HT1080 (cell line): Measurements from ENCODE around the gene SEC22B. TPM values are rescaled to one million over a fixed set of nuclear protein-coding genes. Genes with fewer than 3 reads are reported as not detected.
"Not testable (repeated sequence)": the region's sequence is repeated elsewhere in the genome, so short reads cannot be mapped to it uniquely, and the experiment has no call there.

Experiments used
- DNase-seq: peaks from one replicate; pipeline ENCODE4 v3.0.0-alpha.2; 2015; ENCODE audit warnings: low read depth
- total RNA-seq: library from RNA; depleted of rRNA; stranded (reverse); fragments of >200 nt; shearing (Covaris generic); gene quantifications from 2 replicates; pipeline ENCODE4 v1.2.3, GENCODE V29; 2014

The SEC22B gene
- total RNA-seq, 1 experiment from 2014 or later: 17.7 TPM

DNA sequence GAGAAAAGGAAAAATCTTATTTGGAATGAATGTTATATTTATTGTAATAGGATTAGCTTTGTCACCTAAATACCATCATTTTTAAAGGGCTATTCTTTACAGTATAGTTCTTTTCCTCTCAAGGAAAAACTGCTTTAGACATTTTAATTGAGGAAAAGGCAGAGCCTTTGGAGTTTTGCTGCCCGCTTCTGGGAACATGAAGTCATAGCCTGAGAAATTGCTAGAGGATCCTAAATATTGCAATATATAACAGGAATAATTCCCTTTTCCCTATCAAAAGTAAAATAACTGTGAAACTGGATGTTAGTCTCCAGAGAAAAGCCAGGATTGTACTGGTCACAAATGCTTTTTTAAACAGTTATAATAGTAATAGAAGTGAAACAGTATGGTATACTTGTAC lies 30.5 kb downstream of the SEC22B start:
- DNase-seq: not testable (repeated sequence)

- DNase-seq: not testable (repeated sequence)
These were observed 31.7 kb downstream of the SEC22B start for GRCh38 chr1:120144626-120145025.

DNA sequence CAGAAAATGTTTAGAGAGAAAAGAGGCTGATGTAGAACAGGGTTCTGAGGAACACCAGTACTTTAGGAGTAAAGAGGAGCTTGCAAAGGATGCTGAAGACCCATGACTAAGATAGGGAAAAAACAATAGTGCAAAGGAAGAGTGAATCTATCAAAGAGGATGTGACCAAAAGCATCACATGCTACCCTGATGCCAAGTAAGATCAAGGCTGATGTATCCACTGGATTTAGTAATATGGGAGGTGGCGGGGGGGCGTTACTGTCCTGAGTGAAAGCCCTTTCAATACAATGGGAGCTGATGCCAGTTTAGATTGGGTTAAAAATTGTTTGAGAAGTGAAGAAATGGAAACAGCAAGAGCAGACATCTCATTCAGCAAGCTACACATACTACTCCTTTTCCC lies 32.2 kb downstream of the SEC22B start:
- DNase-seq: peak; percentile 62

DNA sequence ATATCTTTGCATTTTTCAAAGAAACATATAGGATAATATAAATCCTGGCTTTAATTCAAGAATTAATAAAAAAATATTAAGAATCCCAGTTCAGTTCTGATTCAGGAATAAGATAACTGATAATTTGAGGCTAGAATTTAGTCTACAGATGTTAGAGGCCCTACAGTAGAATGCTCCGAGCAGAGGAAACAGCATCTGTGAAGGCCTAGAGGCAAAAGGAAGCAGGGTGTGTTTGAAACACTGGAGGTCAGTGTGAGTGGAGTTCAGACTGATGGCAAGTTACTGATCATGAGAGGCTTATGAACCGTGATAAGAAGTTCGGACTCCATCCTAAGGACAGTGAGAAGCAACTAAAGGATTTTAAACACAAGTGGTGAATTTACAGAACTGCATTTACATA lies 33.0 kb downstream of the SEC22B start:
- DNase-seq: peak; percentile 28

DNA sequence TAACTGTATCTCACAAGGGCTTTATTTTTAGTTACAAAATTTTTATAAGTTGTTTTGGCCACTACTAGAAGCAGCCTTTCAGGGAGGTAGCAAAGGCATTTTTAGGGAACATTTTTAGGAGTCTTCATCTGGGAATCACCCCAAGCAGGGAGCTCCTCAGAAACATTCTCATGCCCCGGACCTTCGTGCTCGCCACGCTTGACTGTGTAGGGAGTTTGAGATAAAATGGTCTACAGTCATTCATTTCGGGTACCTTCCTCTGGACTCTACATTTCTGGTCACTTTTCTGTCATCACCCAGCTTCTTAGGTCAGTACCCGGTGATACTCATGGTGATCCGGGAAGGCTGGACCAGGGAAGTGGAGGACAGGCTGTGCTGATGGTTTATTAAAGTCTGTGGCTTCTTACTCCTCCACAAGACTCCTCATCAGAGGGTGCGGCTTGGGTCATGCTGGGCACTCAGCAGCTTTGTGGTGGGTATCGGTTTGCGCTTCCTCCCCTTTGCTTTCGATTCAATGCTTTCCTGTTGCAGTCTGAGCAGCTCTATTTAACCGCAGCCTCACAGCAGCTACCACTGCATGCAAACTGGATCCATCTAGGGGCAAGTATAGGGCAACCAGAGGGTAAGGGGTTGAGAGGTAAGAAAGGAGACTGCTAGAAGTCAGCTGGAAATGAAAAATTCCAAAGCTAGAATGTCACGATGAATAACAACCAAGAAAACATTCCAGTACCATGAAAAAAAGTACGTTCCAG lies 33.6 kb downstream of the SEC22B start:
- peak; percentile 94 for DNase-seq

DNA sequence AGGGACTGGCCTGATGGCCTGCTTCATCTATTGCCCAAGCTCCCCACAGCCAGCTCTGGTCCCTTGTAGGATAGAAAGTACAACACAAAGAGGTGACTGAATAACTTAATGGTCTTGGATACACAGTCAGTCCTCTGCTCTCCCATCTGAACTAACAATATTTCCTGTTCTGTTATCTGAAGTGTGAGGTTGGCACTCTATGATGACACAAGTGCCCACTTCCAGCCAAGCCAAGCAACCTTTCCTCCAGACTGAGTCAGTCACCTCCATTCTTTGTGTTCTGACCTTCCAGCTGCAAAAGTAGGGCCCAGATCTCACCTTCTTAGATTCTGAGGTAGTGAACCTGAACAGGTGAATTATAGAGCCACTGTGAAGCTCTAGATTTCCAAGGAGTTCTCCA lies 34.5 kb downstream of the SEC22B start:
- DNase-seq: not testable (repeated sequence)

DNA sequence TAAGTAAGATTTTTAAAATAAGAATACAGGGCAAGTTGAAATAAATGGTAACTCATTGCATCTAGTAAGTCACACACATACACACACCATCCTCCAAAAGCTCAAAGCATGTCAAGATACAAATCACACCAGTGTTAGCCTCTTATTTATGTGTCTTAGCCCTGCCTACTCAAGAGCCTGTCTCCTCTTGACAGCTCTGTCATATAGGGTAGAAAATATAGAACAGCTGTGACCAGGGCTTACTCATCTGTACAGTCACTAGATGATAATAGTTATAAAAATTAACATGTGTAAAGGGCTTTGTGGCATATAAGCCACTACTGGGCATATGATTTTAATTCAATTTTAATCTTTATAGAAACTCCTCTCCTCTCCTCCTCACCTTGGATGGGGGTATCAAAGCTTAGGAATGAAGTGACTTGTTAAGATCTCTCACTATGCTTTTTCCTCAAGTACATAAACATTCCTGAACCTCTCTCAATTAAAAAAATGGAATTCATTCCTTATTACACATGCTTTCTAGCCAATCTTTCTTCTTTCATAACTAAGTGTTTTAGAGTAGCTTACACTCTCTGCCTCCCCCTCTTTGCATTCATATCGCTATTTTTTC lies 35.6 kb downstream of the SEC22B start:
- DNase-seq: not testable (repeated sequence)

GRCh38 chr1:120136086-120136485 lies 40.2 kb downstream of the SEC22B start:
- DNase-seq: not testable (repeated sequence)

DNA sequence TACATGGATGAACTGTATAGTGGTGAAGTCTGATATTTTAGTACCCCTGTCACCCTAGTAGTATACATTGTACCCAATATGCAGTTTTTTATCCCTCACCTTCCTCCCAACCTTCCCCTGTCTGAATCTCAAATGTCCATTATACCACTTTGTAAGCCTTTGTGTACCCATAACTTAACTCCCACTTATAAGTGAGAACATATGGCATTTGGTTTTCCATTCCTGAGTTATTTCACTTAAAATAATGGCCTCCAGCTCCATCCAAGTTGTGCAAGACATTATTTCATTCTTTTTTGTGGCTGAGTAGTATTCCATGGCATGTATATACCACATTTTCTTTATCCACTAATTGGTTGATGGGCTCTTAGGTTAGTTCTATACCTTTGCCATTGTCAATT lies 42.4 kb downstream of the SEC22B start:
- peak; percentile 2 for DNase-seq

DNA sequence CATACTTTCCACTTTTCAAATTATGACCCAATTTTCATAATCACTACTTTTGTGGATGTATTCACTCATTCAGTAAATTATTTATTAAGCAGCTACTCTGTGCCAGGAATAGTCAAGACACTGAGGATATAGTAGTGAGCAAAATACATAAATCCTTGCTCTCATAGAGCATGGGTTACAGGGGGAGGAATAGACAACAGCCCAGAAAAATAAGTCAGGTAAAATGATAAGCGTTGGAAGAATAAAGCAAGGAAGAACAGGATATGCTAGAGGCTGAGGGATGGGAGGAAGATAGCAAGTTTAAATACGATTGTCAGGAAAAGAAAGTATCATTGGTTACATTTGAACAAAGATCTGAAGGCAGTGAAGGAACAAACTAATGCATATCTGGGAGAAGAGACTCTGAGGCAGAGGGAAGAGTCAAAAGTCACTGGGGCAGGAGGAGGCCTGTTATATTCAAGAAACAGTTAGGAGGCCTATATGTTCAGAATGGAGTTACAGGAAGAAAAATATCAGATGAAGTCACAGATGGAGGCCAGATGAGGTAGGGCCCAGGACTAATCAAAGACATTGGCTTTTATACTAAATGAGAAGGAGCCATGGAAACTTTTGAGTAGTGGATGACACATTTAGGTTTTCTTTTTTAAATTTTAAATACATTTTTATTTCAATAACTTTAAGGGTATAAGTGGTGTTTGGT lies 42.9 kb downstream of the SEC22B start:
- DNase-seq: no peak

GRCh38 chr1:120132406-120132763 lies 43.9 kb downstream of the SEC22B start:
- DNase-seq: not testable (repeated sequence)

GRCh38 chr1:120131611-120132405 lies 44.5 kb downstream of the SEC22B start:
- peak; percentile 32 for DNase-seq

GRCh38 chr1:120127921-120128320 lies 48.4 kb downstream of the SEC22B start:
- not testable (repeated sequence) for DNase-seq

- DNase-seq: not testable (repeated sequence)
These were observed 50.1 kb downstream of the SEC22B start for GRCh38 chr1:120126216-120126615.

- not testable (repeated sequence) for DNase-seq
These were observed 51.7 kb downstream of the SEC22B start for GRCh38 chr1:120124628-120125027.

- DNase-seq: peak; percentile 60
These were observed 52.4 kb downstream of the SEC22B start for GRCh38 chr1:120123813-120124510.

DNA sequence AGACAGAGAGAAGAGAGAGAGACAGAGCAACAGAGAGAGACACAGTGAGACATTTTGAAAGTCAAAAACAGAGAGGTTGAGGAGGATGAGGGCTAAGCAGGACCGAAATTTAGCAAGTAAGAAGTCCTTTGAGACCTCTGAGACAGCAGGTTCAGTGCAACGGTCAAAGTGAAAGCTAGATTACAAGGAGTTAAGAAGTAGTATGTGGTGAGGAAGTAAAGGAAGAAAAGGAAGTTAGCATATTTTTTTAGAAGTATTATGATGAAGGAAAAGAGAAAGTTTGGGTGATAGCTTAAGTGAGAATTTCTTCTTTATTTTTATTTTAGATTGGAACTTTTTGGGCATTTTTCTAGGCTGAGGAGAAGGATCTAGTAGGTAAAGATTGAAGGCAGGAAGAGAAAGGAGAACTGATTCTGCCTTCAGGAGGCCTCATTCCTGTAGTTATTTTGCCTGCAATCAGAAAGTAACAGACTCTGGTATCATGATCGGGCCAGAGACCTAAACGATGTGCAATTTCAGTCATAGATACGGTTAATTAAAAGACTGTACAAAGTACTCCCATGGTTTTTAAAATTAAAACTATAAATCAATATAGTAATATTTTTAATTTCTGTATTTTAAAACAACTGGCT lies 53.9 kb downstream of the SEC22B start:
- DNase-seq: not testable (repeated sequence)

GRCh38 chr1:120121830-120122229 lies 54.5 kb downstream of the SEC22B start:
- DNase-seq: not testable (repeated sequence)

GRCh38 chr1:120120525-120120924 lies 55.8 kb downstream of the SEC22B start:
- DNase-seq: not testable (repeated sequence)
